ENCODE results near the gene LMNTD1.
"Not testable (repeated sequence)": the region's sequence is repeated elsewhere in the genome, so short reads cannot be mapped to it uniquely, and the experiment has no call there.

LMNTD1 gene

GRCh38 chr12:25426821-25427220 is 126.3 kb downstream of the LMNTD1 start:
- not testable (repeated sequence) for DNase-seq

Measured in Kasumi-1 (cell line).